ENCODE results near the gene MREG.

GRCh38 chr2:215985257-215985656 lies 28.1 kb downstream of the MREG start:
- TF ChIP-seq POLR2A (IDR thresholded peaks at IDR 0.05; ENCODE audit: low read length) = no peak
- no peak for TF ChIP-seq GATA1 (IDR thresholded peaks at IDR 0.05; ENCODE audit: low read depth, low read length)
